ENCODE results near the gene NEK8.

NEK8 gene

GRCh38 chr17:28728364-28729200 lies at the start of gene NEK8:
Gene NEK8 (plus strand): TSS chr17:28728788. CDS start chr17:28728814, 26 bp downstream.
- peak; percentile 97 for DNase-seq

GRCh38 chr17:28682655-28683054 lies 45.9 kb upstream of the NEK8 start:
- DNase-seq = no peak

- no peak for DNase-seq
Observed at GRCh38 chr17:28684963-28685362, 43.6 kb upstream of the NEK8 start.

- DNase-seq = no peak
Observed at GRCh38 chr17:28685366-28685765, 43.2 kb upstream of the NEK8 start.

GRCh38 chr17:28686296-28686695 lies 42.3 kb upstream of the NEK8 start:
- no peak for DNase-seq

GRCh38 chr17:28688481-28688880 lies 40.1 kb upstream of the NEK8 start:
- DNase-seq = no peak

GRCh38 chr17:28689011-28689410 lies 39.6 kb upstream of the NEK8 start:
- no peak for DNase-seq

GRCh38 chr17:28693869-28694268 lies 34.7 kb upstream of the NEK8 start:
- DNase-seq = no peak

GRCh38 chr17:28698253-28698941 lies 30.2 kb upstream of the NEK8 start:
- DNase-seq = no peak

GRCh38 chr17:28700278-28700677 lies 28.3 kb upstream of the NEK8 start:
- no peak for DNase-seq

- no peak for DNase-seq
Observed at GRCh38 chr17:28700830-28701492, 27.6 kb upstream of the NEK8 start.

- DNase-seq = no peak
Observed at GRCh38 chr17:28702026-28702751, 26.4 kb upstream of the NEK8 start.

GRCh38 chr17:28702752-28703150 lies 25.8 kb upstream of the NEK8 start:
- DNase-seq = no peak

- no peak for DNase-seq
Observed at GRCh38 chr17:28703552-28704218, 24.9 kb upstream of the NEK8 start.

- DNase-seq = no peak
Observed at GRCh38 chr17:28704219-28704858, 24.2 kb upstream of the NEK8 start.

GRCh38 chr17:28705074-28705659 lies 23.4 kb upstream of the NEK8 start:
- DNase-seq = no peak

- DNase-seq = no peak
Observed at GRCh38 chr17:28705728-28706334, 22.8 kb upstream of the NEK8 start.

GRCh38 chr17:28706471-28707338 lies 21.9 kb upstream of the NEK8 start:
- DNase-seq = no peak

- no peak for DNase-seq
Observed at GRCh38 chr17:28707339-28707720, 21.3 kb upstream of the NEK8 start.

Measured in activated naive CD4-positive, alpha-beta T cell treated with anti-CD3 and anti-CD28 coated beads, Interleukin-2, amount 50 U/mL, for 16 hours (primary cell).